Measurements from ENCODE around the gene MMP20.
"Not testable (repeated sequence)": the region's sequence is repeated elsewhere in the genome, so short reads cannot be mapped to it uniquely, and the experiment has no call there.

DNA sequence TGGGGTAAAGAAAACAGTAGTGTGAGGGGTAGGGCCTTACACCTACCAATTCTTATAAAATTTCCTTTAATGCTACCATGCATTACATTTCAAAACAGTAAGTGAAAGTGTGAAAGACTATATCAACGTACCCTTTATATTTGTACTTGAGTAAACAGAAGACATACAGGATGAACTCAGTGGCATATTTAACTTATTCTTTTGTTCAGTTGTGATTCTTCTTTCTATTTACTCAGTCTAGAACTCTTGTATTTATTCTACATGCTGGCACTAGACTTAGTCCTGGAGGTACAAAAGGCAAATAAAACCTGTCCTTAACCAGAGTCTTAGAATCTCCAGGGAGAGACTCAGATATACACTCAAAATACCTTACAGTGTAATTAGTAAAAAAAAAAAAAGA, 4.8 kb upstream of the MMP20 start:
- TF ChIP-seq POLR2AphosphoS5 (IDR thresholded peaks at IDR 0.05); EP300 (IDR thresholded peaks at IDR 0.05); POLR2A (IDR thresholded peaks at IDR 0.05; ENCODE audit: low read depth): not testable (repeated sequence)
- TF ChIP-seq, protein P1, sequence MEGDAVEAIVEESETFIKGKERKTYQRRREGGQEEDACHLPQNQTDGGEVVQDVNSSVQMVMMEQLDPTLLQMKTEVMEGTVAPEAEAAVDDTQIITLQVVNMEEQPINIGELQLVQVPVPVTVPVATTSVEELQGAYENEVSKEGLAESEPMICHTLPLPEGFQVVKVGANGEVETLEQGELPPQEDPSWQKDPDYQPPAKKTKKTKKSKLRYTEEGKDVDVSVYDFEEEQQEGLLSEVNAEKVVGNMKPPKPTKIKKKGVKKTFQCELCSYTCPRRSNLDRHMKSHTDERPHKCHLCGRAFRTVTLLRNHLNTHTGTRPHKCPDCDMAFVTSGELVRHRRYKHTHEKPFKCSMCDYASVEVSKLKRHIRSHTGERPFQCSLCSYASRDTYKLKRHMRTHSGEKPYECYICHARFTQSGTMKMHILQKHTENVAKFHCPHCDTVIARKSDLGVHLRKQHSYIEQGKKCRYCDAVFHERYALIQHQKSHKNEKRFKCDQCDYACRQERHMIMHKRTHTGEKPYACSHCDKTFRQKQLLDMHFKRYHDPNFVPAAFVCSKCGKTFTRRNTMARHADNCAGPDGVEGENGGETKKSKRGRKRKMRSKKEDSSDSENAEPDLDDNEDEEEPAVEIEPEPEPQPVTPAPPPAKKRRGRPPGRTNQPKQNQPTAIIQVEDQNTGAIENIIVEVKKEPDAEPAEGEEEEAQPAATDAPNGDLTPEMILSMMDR (IDR thresholded peaks at IDR 0.05): not testable (repeated sequence)

Measured in esophagus muscularis mucosa (tissue), 4 donors.